OCI-LY7 (cell line): ENCODE data around the gene TXLNG. TPM values are rescaled to one million over a fixed set of nuclear protein-coding genes. Genes with fewer than 3 reads are reported as not detected.
A peak's percentile ranks its signal among the peaks of the same experiment; 100 is the strongest.

Source experiments
- Bru-seq: library from RNA; stranded (reverse); fragments of 400-500 nt; gene quantifications from one replicate; lab custom pipeline; 2021; lab: Mats Ljungman, UMichigan
- BruChase-seq, 2 experiments: library from RNA; stranded (reverse); fragments of 400-500 nt; gene quantifications; one replicate each; lab custom pipeline; 2021; lab: Mats Ljungman, UMichigan
- BruUV-seq: library from RNA; stranded (reverse); fragments of 400-500 nt; replicated peaks from 2 replicates; lab custom pipeline; 2021; lab: Mats Ljungman, UMichigan
- CTCF ChIA-PET: fragments of 300-600 bp; sonication (Branson Sonifier 250); formaldehyde crosslinking; loops from one replicate; lab custom pipeline; 2022; ENCODE audit warnings: antibody characterized with exemption; ENCODE audit not compliant: unreplicated experiment; lab: Charles Lee
- POLR2A ChIA-PET: fragments of 300-600 bp; sonication (Branson Sonifier 250); formaldehyde crosslinking; loops from one replicate; lab custom pipeline; 2022; ENCODE audit warnings: antibody characterized with exemption; lab: Charles Lee
- DNase-seq: peaks from one replicate; pipeline ENCODE4 v3.0.0-alpha.2; 2015; ENCODE audit warnings: low spot score
- H2AFZ ChIP-seq: fragments of 200-600 bp; sonication (generic), shearing (Covaris generic); 2 replicates; pipeline ENCODE4 v1.6.1; 2014; ENCODE audit warnings: mild to moderate bottlenecking, antibody characterized with exemption, low read length, moderate library complexity
- H3K27ac ChIP-seq: fragments of 200-600 bp; sonication (generic); 2 replicates; pipeline ENCODE4 v1.5.1; 2014; ENCODE audit warnings: mixed run types, low read depth, mild to moderate bottlenecking, moderate library complexity, low read length, inconsistent platforms; ENCODE audit not compliant: poor library complexity, severe bottlenecking
- H3K36me3 ChIP-seq: fragments of 200-600 bp; sonication (generic); 2 replicates; pipeline ENCODE4 v1.6.1; 2014; ENCODE audit warnings: mild to moderate bottlenecking, antibody characterized with exemption, low read length, moderate library complexity, mixed read lengths; ENCODE audit not compliant: insufficient read depth
- H3K4me1 ChIP-seq: fragments of 200-600 bp; sonication (generic); 2 replicates; pipeline ENCODE4 v1.5.1; 2014; ENCODE audit warnings: mild to moderate bottlenecking, low read length; ENCODE audit not compliant: insufficient read depth, poor library complexity, severe bottlenecking
- H3K4me2 ChIP-seq: fragments of 200-600 bp; sonication (generic); 2 replicates; pipeline ENCODE4 v1.6.1; 2014; ENCODE audit warnings: mild to moderate bottlenecking, low read length
- H3K4me3 ChIP-seq: fragments of 200-600 bp; sonication (generic); 2 replicates; pipeline ENCODE4 v1.5.1; 2014; ENCODE audit warnings: mild to moderate bottlenecking, low read depth, low read length; ENCODE audit not compliant: poor library complexity, severe bottlenecking
- H3K79me2 ChIP-seq: fragments of 200-600 bp; sonication (generic); 2 replicates; pipeline ENCODE4 v1.6.1; 2016; ENCODE audit warnings: low read depth, mild to moderate bottlenecking, low read length, moderate library complexity, mixed read lengths; ENCODE audit not compliant: insufficient read depth
- H3K9me2 ChIP-seq: fragments of 200-600 bp; sonication (generic); 2 replicates; pipeline ENCODE4 v1.6.1; 2016; ENCODE audit warnings: mild to moderate bottlenecking, low read length, mixed read lengths; ENCODE audit not compliant: insufficient read depth
- H3K9me3 ChIP-seq: fragments of 200-600 bp; sonication (generic); 2 replicates; pipeline ENCODE4 v1.6.1; 2014; ENCODE audit warnings: mild to moderate bottlenecking, mixed run types, low read length, mixed read lengths
- H4K20me1 ChIP-seq: fragments of 200-600 bp; sonication (generic); 2 replicates; pipeline ENCODE4 v1.6.1; 2014; ENCODE audit warnings: mild to moderate bottlenecking, antibody characterized with exemption, low read length, moderate library complexity, mixed read lengths; ENCODE audit not compliant: insufficient read depth
- EZH2phosphoT487 ChIP-seq: fragments of 200-600 bp; sonication (generic); IDR thresholded peaks from 2 replicates; pipeline ENCODE4 v1.6.1; 2018; ENCODE audit warnings: low read depth, borderline replicate concordance, mild to moderate bottlenecking, mixed run types, antibody characterized with exemption, low read length, moderate library complexity, mixed read lengths
- intact Hi-C: fragments of 100-400 bp; cut with micrococcal nuclease; formaldehyde crosslinking; loops from one replicate; pipeline ENCODE4 v1.10.0; 2022; ENCODE audit not compliant: unreplicated experiment
- long read RNA-seq: library from polyadenylated mRNA; stranded (forward); transcript quantifications from one replicate; pipeline ENCODE4 v2.0.0, GENCODE V29; 2022
- total RNA-seq, 2 experiments: library from RNA; depleted of rRNA in 1 of 2; stranded (reverse); fragments of >200 nt in 1 of 2; shearing (Covaris generic) in 1 of 2; gene quantifications; 2 replicates each; pipeline ENCODE4 v1.2.3, GENCODE V29; 2014 to 2022
- TF ChIP-seq, protein P1 (sequence below): fragments of 200-600 bp; sonication (generic); conservative IDR thresholded peaks from 2 replicates; pipeline ENCODE4 v1.5.1; 2014; ENCODE audit warnings: mild to moderate bottlenecking, antibody characterized with exemption, low read length, moderate library complexity, mixed read lengths

The TXLNG gene
- 16.2 and 16.9 TPM in 2 replicates for total RNA-seq (2014; rRNA removed; shearing (Covaris generic))
- 20.1 and 22.0 TPM in 2 replicates for total RNA-seq (2022)
- percentile 83 among the genes with signal in this experiment for Bru-seq, nascent RNA
- percentile 74 among the genes with signal in this experiment for BruChase-seq, experiment 1, labeled RNA remaining after a 6-hour chase
- percentile 82 among the genes with signal in this experiment for BruChase-seq, experiment 2, labeled RNA remaining after a 2-hour chase
- long read RNA-seq, full-length matches to known transcripts, result 16 of 28 reads
- long read RNA-seq, partial matches to known transcripts, result 3 of 28 reads
- long read RNA-seq, other reads (novel, unspliced or antisense), result 9 of 28 reads

DNA sequence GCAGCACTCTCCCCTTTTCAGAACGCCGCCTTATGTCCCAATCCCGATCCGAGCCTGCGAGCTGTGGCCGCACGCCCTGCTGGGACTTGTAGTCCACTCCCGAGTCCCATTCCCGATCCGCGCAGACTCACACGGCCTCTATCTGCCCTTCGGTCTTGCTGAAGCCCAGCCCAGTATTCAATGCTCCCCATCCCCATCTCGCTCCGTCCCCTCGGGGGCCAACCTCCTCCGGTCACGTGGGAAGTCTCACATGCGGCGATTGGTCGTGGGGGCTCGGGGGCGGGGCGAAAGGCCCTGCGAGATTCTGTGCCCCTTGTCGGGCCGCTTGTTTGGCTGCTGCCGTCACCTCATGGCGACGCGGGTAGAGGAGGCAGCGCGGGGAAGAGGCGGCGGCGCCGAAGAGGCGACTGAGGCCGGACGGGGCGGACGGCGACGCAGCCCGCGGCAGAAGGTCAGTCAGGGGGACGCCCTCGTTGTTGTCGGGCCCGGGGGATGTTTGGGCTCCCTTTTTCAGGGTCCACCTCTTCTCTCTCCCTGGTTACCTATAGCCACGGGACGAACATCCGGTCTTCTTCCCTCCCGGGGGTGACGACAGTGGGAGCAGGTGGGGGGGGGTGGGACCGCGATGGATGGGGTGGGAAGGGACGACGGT lies at the start of gene TXLNG:
Gene TXLNG, plus strand, starts transcription at position 328 of the 652 bp plus-strand sequence. Its CDS starts 22 bp downstream, at position 350.
- H3K4me3 ChIP-seq, result peak within 1 kb of the TSS; percentile 85
- ChIA-PET CTCF (no interaction called here), POLR2A (interaction anchor here (1.0 kb wide), 1 partner anchor 16 kb away, joined by 7 read pairs; no protein-coding TSS in a partner anchor)
- H3K4me2 ChIP-seq, result peak within 1 kb of the TSS; percentile 83
- TF ChIP-seq, protein P1, sequence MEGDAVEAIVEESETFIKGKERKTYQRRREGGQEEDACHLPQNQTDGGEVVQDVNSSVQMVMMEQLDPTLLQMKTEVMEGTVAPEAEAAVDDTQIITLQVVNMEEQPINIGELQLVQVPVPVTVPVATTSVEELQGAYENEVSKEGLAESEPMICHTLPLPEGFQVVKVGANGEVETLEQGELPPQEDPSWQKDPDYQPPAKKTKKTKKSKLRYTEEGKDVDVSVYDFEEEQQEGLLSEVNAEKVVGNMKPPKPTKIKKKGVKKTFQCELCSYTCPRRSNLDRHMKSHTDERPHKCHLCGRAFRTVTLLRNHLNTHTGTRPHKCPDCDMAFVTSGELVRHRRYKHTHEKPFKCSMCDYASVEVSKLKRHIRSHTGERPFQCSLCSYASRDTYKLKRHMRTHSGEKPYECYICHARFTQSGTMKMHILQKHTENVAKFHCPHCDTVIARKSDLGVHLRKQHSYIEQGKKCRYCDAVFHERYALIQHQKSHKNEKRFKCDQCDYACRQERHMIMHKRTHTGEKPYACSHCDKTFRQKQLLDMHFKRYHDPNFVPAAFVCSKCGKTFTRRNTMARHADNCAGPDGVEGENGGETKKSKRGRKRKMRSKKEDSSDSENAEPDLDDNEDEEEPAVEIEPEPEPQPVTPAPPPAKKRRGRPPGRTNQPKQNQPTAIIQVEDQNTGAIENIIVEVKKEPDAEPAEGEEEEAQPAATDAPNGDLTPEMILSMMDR, result no peak
- no peak for TF ChIP-seq EZH2phosphoT487
- H3K4me1 ChIP-seq, result peaks cover 28% of the 10 kb centered on the region
- H3K9me3 ChIP-seq, result no peaks in the 10 kb centered on the region
- BruUV-seq, result no TSS peak
- peaks cover 31% of the 10 kb centered on the region for H3K36me3 ChIP-seq
- peak within 1 kb of the TSS; percentile 89; the same call in 1 of the 2 replicates for H2AFZ ChIP-seq
- peak; percentile 96 for DNase-seq
- peaks cover 14% of the 10 kb centered on the region; the same call in 1 of the 2 replicates for H4K20me1 ChIP-seq
- H3K79me2 ChIP-seq, result peaks cover 46% of the 10 kb centered on the region
- intact Hi-C loops, result loop anchor here (2.0 to 5.0 kb wide), 3 partner anchors 67 to 86 kb away; partner anchors contain the start of genes RBBP7 and SYAP1
- no peaks in the 10 kb centered on the region for H3K9me2 ChIP-seq
- H3K27ac ChIP-seq, result peak within 1 kb of the TSS; percentile 46

DNA sequence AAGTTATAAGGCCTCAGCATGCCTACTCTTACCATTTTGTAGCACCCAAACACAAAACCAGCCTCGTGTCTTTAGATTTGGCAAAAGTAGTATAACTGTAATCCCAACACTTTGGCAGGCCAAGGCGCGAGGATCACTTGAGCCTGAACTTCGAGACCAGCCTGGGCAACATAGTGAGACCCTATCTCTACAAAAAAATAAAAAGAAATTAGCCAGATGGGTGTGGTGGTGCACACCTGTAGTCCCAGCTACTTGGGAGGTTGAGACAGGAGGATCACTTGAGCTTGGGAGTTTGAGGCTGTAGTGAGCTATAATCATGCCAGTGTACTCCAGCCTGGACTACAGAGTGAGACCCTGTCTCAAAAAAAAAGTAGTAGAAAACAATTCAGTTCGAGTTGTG lies 49.2 kb upstream of the TXLNG start:
- no peaks in the 10 kb centered on the region for H3K79me2 ChIP-seq
- H3K9me2 ChIP-seq, result no peaks in the 10 kb centered on the region
- H3K36me3 ChIP-seq, result peaks cover 43% of the 10 kb centered on the region
- ChIA-PET CTCF (no interaction called here), POLR2A (no interaction called here)
- TF ChIP-seq, protein P1, result no peak
- no peak for TF ChIP-seq EZH2phosphoT487
- no peak overlapping the region for H3K27ac ChIP-seq
- no peak overlapping the region for H3K4me3 ChIP-seq
- no peaks in the 10 kb centered on the region for H4K20me1 ChIP-seq
- DNase-seq, result no peak
- no peak overlapping the region for H3K4me2 ChIP-seq
- H3K4me1 ChIP-seq, result no peaks in the 10 kb centered on the region
- H2AFZ ChIP-seq, result no peak overlapping the region
- no peaks in the 10 kb centered on the region for H3K9me3 ChIP-seq
- intact Hi-C loops, result no loop called here
- BruUV-seq, result no TSS peak
